Measurements from ENCODE around the gene SOS1. TPM values are rescaled to one million over a fixed set of nuclear protein-coding genes. Genes with fewer than 3 reads are reported as not detected.

Gene SOS1
- total RNA-seq = 11.4 and 18.5 TPM in 2 replicates

GRCh38 chr2:39120771-39121522 is at the start of gene SOS1:
Gene SOS1, minus strand, starts transcription at chr2:39121051. Its CDS starts 629 bp downstream, at chr2:39120422.

Small RNA genes lying within 50 kb of the gene (small RNA-seq; reads per million reads assigned to genes)
- not detected for gene HSPE1P13 (ENCODE audit: low replicate concordance)
- not detected for gene RF00019 (ENCODE audit: low replicate concordance)
- gene RN7SL96P (ENCODE audit: low replicate concordance) = not detected
- 0.16 reads per million for gene RNU6-198P (ENCODE audit: low replicate concordance)

Other genes with a start within 250 kb of the SOS1 start
- gene DHX57, start 245.1 kb downstream of the SOS1 start, total RNA-seq = 25.8 and 29.3 TPM in 2 replicates
- gene MORN2, start 245.1 kb downstream of the SOS1 start, total RNA-seq = 6.3 and 8.9 TPM in 2 replicates
- gene ARHGEF33, start 231.2 kb downstream of the SOS1 start, total RNA-seq = 0.22 and 0.29 TPM in 2 replicates
- 0.88 and 3.7 TPM in 2 replicates for gene CDKL4, start 122.9 kb upstream of the SOS1 start, total RNA-seq